NCI-H146 treated with DMSO at 0.1 percent for 48 hours (cell line): Measurements from ENCODE around the gene NATD1.
"Not testable (repeated sequence)": the region's sequence is repeated elsewhere in the genome, so short reads cannot be mapped to it uniquely, and the experiment has no call there.

ENCODE experiments used
- DNase-seq: peaks from one replicate; lab custom pipeline; 2025; ENCODE audit not compliant: unreplicated experiment; lab: John Stamatoyannopoulos, UW

Gene NATD1

GRCh38 chr17:21247552-21248258 lies 5.5 kb downstream of the NATD1 start:
- DNase-seq: no peak

GRCh38 chr17:21246698-21247097 lies 6.5 kb downstream of the NATD1 start:
- DNase-seq: no peak

GRCh38 chr17:21245639-21246084 lies 7.5 kb downstream of the NATD1 start:
- DNase-seq: no peak

- no peak for DNase-seq
These were observed 9.5 kb downstream of the NATD1 start for GRCh38 chr17:21243516-21244303.

DNA sequence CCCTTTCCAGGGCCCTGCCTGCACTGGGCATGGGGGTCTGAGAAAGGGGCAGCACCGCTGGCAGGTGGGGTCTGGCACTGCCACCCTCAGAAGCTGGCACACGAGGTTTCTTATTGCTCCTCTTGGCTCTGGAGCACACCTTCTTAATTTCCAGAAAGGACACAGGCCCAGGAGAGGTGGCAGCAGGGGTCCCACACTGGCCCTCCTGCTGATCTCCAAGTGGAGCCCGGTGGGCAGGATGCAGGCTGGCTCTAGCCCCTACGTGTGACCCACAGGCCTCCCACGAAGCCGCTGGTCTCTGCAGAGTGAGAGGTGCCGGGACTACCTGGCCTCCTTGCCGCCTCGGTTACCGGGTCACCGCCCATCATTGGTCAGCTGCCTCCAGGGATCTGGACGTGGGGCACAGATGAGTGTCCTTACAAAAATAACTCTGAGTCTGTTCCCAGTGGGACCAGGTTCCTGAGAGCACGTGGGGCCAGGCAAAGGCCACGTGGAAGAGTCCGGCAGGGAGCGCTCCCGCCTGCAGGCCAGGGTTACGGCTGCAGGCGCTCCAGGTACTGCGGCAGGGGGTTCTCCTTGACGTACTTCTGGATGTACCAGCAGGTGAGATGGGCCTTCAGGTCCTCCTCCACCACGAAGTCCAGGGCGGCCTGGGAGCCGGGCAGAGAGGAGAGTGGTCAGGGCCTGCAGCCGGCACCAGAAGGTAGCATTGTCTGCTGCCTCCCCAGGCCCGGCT lies 10.3 kb downstream of the NATD1 start:
- DNase-seq: no peak

DNA sequence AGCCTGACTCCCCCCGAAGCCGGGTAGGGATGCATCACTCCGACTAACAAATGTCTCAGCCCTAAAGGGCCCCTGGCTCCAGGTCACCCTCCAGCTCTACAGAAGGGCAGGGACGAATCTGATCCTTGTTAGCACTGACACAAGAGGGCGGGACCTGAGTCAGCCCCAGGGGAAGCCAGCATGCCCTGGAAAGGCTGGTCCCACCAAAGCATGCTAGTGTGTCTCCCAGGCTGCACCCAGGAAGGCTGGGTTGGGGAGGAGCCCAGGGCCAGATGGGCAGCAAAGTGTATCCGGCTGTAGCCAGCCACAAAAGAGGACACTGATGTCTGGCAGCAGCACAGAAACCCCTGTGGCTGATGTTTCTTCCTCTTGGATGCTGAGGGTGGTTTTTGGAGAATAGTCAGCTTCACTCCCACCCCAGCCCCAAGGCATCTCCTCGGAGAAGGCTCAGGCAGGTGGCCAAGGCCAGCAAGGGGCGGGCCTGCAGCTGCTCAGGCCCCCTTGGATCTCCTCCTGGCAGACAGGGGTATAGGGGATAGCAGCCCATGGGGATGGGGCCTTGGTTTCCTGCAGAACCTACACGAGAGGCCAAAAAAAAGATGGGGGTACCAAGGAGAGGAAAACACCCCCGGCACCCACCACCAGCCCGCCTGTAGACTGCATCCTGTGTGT lies 11.0 kb downstream of the NATD1 start:
- no peak for DNase-seq

DNA sequence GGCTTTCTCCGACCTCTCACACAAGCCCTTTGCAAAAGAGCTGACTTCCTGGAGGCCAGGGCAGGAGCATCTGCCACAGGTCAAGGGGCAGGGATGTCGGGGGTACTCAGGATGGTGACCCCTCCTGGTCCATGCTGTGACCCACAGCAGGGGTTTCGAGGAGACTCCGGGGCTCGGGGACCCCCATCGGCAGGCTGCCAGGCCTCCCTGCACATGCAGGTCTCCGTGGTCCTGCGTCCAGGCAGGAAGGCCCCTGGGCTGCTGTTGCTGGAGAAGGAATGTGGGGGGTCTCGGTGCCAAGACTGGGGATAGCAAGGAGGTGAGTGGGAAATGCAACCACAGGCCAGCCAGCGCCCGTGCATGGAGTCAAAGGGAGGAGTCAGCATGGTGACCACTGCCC lies 11.6 kb downstream of the NATD1 start:
- no peak for DNase-seq

GRCh38 chr17:21240369-21241055 lies 12.7 kb downstream of the NATD1 start:
- DNase-seq: no peak

- no peak for DNase-seq
These were observed 13.4 kb downstream of the NATD1 start for GRCh38 chr17:21239680-21240368.

DNA sequence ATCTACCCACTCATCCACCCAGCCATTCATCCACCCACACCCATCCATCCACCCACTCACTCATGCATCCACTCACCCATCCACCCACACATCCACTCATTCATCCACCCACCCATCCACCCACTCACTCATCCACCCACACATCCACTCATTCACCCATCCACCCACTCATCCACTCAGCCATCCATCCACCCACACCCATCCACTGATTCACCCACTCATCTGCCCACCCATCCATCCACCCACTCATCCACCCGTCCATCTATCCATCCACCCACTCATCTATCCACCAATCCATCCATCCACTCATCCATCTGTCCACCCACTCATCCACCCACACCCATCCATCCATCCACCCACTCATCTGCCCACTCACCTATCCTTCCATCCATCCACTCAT lies 17.3 kb downstream of the NATD1 start:
- DNase-seq: no peak

- no peak for DNase-seq
These were observed 19.4 kb downstream of the NATD1 start for GRCh38 chr17:21233581-21234347.

DNA sequence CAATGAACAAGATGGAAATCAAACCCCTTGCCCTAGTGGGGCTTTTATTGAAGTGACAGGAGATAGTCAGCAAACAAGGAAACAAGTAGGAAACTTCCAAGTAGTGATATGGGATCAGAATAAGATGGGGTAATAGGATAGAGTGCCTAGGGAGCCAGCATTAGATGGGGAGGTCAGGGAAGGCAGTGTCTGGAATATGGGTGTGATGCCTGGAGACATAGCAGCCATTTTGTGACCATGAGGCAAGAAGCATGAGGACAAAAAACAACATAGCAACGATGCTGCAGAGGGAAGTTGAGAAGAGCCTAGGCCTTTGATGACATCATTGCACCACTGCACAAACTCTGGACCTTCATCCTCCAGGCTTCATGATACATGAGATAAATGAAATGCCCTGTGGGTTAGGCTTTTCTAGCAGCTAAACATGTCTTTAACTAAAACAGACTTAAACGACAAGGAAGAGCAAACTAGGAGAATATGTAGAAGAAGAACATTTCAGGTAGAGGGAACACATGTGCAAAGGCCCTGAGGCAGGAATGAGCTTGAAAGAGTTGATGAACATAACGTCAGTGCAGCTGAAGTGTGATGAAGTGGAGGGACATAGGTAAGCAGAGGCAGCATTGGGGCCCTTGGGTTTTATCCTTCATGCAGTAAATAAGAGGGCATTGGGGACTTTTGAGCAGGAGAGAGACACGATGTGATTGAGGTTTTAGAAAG lies 21.0 kb downstream of the NATD1 start:
- no peak for DNase-seq

DNA sequence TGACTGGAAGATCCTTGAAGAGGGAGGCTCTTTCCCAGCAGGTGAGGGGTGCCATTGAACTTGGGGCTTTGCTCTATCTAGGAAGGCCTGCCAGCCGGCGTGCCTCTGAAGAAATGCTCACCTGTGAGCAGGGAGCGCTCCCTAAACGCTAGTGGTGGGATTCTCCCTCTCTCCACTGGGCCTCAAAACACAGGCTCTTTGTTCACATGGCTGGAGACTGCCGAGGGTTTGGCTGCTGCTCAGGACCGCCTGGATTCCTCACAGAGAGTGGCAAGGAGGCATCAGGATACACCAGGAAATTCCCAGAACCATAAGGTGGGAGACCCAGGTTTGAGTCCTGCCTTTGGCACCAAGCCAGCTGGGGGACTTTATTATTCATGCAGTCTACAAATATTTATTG lies 21.7 kb downstream of the NATD1 start:
- no peak for DNase-seq

DNA sequence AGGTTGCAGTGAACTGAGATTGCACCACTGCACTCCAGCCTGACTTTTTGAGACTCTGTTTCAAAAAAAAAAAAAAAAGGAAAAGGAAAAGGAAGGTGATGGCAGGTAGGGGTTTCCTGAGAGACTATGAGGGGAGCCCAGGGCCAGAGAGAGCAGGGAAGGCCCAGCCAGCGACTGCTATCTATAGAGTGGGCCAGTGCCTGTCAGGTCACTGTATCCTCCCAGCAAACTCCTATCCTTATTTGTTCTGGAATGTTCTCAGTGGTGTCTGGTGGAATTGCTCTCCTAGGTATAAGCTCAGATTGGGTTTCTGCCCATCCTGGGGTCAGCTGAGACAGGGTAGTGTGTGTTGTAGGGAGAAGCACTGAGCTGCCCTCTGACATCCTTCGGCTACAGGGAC lies 24.4 kb downstream of the NATD1 start:
- DNase-seq: no peak

DNA sequence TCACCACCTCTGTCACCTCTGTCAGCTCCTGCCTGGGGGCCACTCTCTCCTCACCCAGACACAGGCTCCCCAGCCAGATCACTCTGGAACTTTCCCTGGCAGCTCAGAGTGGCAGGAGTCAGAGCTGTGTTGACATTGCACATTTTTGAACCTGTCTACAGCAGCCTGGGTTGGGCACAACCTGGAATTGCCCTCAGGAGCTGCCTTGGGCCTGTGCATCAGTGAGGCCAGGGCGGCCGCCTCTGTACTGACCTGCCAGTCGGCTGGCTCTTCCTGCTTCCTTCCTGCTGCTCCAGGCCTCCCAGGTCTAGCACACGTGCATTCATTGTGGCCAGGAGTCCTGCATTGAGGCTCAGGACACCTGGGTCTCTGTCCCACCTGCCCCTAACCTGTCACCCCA lies 25.1 kb downstream of the NATD1 start:
- DNase-seq: no peak

GRCh38 chr17:21227277-21227676 lies 25.9 kb downstream of the NATD1 start:
- not testable (repeated sequence) for DNase-seq

- DNase-seq: no peak
These were observed 30.1 kb downstream of the NATD1 start for GRCh38 chr17:21223086-21223485.

DNA sequence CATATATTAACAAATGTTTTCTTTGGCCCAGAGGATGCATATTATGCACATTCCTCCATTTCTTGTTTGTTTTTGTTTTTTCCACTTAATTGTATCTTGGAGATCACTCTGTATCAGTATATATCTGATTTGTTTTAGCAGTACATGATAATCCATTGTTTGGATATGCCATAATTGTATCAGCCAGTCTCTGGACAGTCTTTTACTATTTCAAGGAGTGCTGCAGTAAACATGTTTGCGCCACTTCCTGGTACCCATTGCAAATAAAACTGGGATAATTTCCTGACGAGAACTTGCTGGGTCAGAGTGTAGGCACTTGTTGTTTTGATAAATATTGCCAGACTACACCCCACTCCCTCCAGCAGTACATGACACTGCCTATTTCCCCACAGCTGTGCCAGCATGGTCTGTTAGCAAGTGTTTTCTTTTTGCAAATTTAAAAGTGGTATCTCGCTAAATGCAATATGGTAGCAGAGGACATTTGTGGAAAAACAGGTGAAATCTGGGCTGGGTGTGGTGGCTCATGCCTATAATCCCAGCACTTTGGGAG lies 34.3 kb downstream of the NATD1 start:
- no peak for DNase-seq
